NCI-H345 treated with DMSO at 0.1 percent for 48 hours (cell line): ENCODE results near the gene CD244.
"Not testable (repeated sequence)": the region's sequence is repeated elsewhere in the genome, so short reads cannot be mapped to it uniquely, and the experiment has no call there.

Source experiments
- DNase-seq: peaks from one replicate; lab custom pipeline; 2025; ENCODE audit not compliant: unreplicated experiment; lab: John Stamatoyannopoulos, UW

The CD244 gene

DNA sequence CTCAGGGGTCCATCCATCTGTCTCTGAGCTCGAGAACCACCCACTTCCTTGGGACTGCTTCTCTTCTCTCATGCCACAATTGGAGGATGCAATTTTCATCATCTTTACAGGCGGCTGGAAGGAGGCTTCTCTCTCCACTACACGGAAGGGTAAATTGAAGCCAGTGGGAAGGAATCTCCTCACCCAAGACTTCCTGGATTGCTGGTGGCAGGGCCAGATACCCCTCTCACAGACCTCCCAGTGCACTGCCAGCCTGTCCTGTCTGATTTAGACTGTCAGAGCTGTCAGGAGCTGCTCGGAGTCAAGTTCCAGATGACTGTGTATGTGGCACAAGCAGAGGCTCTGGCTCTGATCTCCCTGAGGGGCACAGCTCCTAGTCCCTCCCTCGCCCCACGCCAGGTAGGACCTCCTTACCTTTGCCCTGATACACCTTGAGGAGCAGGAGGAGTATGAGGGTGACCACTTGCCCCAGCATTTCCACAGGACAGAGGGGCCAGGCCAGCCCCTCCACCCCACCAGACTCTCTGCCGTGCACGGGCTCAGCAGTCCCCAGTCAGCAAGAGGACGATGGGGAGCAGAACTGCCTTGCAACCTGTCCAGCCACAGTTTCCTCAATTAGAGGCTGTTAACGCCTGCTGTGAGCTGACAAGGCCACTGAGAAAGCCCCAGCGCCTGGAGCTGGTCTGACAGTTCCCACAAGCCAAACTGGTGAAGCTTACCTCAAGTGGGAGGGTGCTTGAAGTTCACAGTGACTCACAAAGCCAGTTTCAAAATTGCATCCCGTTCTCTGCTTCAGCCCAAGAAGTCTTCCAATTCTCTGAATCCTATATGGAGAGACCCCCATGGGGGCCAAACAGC is at the start of gene CD244:
CD244 (minus strand) TSS at position 685 of the 858 bp plus-strand sequence; CDS start at position 475, 210 bp downstream.
- no peak for DNase-seq

DNA sequence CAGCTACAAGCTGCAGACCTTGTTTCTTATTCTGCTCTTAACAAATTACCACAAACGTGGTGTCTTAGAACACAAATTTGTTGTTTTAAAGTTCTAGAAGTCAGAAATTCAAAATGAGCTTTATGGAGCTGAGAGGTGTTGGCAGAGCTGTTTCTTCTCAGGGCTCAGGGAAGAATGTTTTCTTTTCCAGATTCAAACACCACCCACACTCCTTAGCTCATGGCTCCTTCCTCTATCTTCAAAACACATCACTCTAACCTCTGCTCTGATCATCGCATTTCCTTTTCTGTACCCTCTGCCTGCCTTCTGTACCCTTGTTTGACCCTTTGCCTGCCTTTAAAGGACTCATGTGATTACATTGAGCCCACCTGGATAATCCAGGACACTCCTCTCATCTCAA is 49.2 kb upstream of the CD244 start:
- no peak for DNase-seq

DNA sequence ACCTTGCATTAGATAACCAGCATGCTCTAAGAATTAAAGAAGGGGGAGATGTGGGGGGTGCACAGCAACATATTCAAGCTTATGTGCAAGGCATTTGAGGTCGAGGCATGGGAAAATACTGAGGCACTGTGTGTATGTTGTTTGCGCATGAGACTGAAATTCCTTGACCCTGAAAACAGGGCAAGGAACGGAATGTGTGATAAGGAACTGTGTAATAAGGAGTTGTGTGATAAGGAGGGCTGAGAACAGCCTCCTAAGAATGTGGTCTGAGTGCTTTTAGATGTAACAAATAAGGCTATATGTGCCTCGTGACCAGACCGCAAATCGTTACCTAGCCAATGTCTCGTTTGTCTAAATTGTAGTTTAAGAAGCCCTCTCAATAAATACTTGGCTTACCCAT is 48.8 kb upstream of the CD244 start:
- DNase-seq, result no peak

DNA sequence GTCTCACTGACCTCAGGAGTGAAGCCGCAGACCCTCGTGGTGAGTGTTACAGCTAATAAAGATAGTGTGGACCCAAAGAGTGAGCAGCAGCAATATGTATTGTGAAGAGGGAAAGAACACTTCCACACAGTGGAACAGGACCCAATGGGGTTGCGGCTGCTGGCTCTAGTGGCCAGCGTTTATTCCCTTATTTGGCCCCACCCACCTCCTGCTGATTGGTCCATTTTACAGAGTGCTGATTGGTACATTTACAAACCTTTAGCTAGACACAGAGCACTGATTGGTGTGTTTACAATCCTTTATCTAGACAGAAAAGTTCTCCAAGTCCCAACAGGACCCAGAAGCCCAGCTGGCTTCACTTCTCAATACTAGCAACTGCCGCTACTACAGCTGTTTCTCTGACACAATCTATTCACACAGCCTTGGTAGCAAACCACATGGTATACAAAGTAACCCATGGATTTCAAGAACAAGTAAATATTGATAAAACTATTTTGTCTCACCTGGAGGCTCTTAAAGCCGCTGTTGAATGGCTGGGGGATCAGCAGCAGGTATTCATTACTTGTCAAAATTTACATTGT is 47.6 kb upstream of the CD244 start:
- peak; percentile 90 for DNase-seq

- no peak for DNase-seq
Measured at GRCh38 chr1:160907976-160908375, 45.3 kb upstream of the CD244 start.

DNA sequence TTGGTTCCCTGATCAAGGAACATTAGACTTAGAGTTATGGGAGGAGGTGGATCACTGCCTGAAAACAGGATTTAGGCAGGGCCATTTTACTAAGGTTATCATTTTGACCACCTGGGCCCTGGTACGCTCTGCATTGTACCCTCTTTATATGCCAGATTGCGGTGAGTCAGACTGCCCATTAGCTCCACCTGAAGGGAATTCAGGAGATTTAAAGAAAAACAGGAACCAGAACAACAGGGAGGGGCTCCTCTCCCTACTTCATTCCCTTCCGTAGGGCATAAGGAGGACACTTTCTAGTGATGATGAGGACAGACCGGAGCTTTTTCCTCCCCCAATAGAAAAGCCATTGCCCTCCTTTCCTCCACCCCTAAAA is 42.9 kb upstream of the CD244 start:
- no peak for DNase-seq

DNA sequence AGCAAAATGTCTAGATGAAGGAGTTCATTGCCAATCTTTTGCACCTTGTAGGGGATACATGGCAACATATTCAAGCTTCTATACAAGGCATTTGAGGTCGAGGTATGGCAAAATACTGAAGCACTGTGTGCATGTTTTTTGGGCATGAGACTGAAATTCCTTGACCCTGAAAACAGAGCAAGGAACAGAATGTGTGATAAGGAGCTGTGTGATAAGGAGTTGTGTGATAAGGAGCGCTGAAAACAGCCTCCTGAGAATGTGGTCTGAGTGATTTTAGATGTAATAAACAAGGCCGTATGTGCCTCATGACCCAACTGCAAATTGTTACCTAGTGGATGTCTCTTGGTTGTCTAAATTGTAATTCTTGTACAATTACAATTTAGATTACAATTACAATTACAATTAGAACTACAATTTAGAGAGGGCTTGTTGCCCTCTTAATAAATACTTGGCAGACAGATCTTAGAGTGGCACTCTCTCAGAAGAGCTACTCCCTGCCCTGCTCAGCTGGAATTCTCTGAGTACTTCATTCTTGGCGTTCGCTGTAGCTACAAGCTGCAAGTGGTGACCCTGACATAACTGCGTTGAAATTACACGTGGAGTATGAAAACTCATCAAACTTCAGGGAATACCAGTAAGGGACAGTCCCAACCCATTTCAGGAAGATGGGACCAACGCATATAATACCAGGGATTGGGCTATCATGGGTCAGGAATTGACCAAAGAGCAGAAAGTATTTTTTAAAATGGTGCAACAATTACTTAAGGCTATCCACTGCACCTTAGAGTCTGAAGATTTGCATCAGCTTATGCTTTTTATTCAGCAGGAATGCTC is 42.3 kb upstream of the CD244 start:
- DNase-seq, result no peak

GRCh38 chr1:160902251-160902650 is 39.6 kb upstream of the CD244 start:
- not testable (repeated sequence) for DNase-seq

GRCh38 chr1:160901768-160902167 is 39.1 kb upstream of the CD244 start:
- DNase-seq, result no peak

DNA sequence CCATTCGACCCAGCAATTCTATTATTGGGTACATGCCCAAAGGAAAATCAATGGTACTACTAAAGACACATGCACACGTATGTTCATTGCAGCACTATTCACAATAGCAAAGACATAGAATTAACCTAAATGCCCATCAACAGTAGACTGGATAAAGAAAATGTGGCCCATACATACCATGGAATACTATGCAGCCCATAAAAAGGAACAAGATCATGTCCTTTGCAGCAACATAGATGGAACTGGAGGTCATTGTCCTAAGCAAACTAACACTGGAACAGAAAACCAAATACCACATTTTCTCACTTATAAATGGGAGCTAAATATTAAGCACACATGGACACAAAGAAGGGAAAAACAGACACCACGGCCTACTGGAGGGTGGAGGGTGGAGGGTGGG is 38.0 kb upstream of the CD244 start:
- not testable (repeated sequence) for DNase-seq

- not testable (repeated sequence) for DNase-seq
Measured at GRCh38 chr1:160894368-160895135, 31.9 kb upstream of the CD244 start.

- no peak for DNase-seq
Measured at GRCh38 chr1:160891474-160891873, 28.8 kb upstream of the CD244 start.

DNA sequence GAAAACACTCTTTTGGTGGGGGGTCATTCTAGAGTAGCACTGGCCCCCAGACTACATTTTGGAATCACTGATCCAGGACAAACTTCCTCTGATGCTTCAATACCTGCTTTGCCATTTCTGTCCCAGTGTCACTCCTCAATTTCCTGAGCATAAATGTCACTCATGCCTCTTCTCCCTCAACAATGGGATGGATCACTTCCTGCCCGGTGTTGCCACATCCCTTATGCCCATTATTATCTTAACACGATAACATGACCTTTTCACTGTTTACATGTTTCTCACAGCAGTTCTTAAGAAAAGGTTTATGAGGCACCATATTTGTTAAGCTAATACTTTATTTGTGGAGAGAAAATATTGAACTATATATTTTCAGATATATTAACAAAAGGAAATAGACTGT is 26.2 kb upstream of the CD244 start:
- DNase-seq, result no peak

DNA sequence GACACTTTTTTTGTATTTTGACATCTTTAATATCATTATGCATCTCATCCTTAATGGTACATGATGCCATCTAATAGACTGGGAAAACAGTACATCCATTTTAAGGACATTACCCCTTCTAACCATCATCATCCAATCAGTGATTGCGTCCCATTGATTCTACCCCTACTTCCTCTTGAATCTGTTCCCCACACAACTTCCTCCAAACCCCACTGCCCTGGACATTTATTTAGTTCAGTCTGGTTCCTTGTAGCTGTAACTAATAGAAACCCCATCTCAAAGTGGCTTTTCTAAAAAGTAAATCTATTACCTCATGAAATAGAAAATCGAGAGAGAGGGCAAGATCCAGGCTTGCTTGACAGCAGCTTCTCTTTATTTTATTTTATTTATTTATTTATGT is 24.4 kb upstream of the CD244 start:
- no peak for DNase-seq

GRCh38 chr1:160885042-160885441 is 22.4 kb upstream of the CD244 start, which contains the start of gene ITLN1:
ITLN1 (minus strand) TSS chr1:160885180; CDS start chr1:160884877, 303 bp downstream.
- no peak for DNase-seq

DNA sequence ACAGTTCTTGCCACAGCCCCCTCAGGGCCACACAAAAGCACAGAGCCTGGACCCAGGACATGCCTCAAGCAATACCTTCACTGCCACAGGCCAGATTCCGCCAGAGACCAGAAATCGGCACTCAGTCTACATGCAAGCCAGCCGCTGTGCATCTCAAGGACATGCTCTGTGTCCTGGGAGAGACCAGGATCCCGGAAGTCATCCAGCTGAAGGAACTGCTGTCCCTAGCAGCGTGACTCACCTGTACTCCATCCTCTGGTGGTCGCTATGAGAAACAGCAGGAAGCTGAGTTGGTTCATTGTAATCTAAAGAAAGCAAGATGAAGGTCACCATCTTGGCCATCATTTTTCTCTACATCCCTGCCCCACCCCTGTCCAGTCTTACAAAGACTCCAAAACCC is 21.9 kb upstream of the CD244 start:
- no peak for DNase-seq

GRCh38 chr1:160883581-160884513 is 21.2 kb upstream of the CD244 start:
- DNase-seq, result no peak

- no peak for DNase-seq
Measured at GRCh38 chr1:160882582-160882981, 19.9 kb upstream of the CD244 start.

DNA sequence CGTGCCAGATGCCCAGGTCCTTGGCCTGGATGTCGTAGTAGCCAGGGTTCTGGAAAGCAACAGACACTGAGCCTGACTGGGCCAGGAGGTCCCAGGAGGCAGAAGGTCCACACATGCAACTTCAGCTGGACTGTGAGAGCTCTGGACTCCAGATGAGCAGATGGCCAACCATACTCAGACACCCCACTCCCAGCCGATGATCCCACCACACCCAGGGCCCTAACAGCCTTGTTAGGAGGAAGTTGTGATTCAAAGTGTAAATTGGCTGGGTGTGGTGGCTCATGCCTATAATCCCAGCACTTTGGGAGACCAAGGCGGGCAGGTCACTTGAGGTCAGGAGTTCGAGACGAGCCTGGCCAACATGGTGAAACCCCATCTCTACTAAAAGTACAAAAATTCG is 18.6 kb upstream of the CD244 start:
- DNase-seq, result not testable (repeated sequence)

- no peak for DNase-seq
Measured at GRCh38 chr1:160880216-160880615, 17.5 kb upstream of the CD244 start.
